H9 (cell line): ENCODE data around the gene PPFIBP2. TPM values are rescaled to one million over a fixed set of nuclear protein-coding genes. Genes with fewer than 3 reads are reported as not detected.

ENCODE experiments used
- DNase-seq: peaks from one replicate; pipeline ENCODE4 v3.0.0-alpha.2; 2017
- H2AFZ ChIP-seq: one replicate; pipeline ENCODE4 v1.6.1; 2013; ENCODE audit warnings: mild to moderate bottlenecking, low read length, control low read depth, moderate library complexity
- H2AK5ac ChIP-seq: 2 replicates; pipeline ENCODE4 v1.6.1; 2013; ENCODE audit warnings: low read length, control low read depth, mixed read lengths; ENCODE audit not compliant: insufficient read length
- H2BK120ac ChIP-seq: one replicate; pipeline ENCODE4 v1.6.1; 2013; ENCODE audit warnings: low read depth, mild to moderate bottlenecking, low read length, control low read depth, inconsistent platforms; ENCODE audit not compliant: poor library complexity, severe bottlenecking
- H2BK12ac ChIP-seq: 2 replicates; pipeline ENCODE4 v1.6.1; 2013; ENCODE audit warnings: low read length, control low read depth, mixed read lengths, low read depth; ENCODE audit not compliant: insufficient read length
- H2BK15ac ChIP-seq: 2 replicates; pipeline ENCODE4 v1.6.1; 2013; ENCODE audit warnings: low read depth, low read length, control low read depth
- H2BK20ac ChIP-seq: one replicate; pipeline ENCODE4 v1.6.1; 2013; ENCODE audit warnings: low read depth, mild to moderate bottlenecking, low read length, control low read depth, inconsistent platforms; ENCODE audit not compliant: poor library complexity, severe bottlenecking
- H2BK5ac ChIP-seq: 2 replicates; pipeline ENCODE4 v1.6.1; 2013; ENCODE audit warnings: low read length, control low read depth, mixed read lengths; ENCODE audit not compliant: insufficient read length
- H3K14ac ChIP-seq: 2 replicates; pipeline ENCODE4 v1.6.1; 2013; ENCODE audit warnings: low read length, control low read depth; ENCODE audit not compliant: insufficient read depth
- H3K18ac ChIP-seq: 2 replicates; pipeline ENCODE4 v1.6.1; 2013; ENCODE audit warnings: low read depth, mild to moderate bottlenecking, mixed read lengths, low read length, control low read depth; ENCODE audit not compliant: insufficient read length
- H3K23ac ChIP-seq: 2 replicates; pipeline ENCODE4 v1.6.1; 2013; ENCODE audit warnings: low read length, control low read depth, mixed read lengths, low read depth; ENCODE audit not compliant: insufficient read length
- H3K23me2 ChIP-seq: 2 replicates; pipeline ENCODE4 v1.6.1; 2013; ENCODE audit warnings: low read depth, mild to moderate bottlenecking, mixed read lengths, low read length, control low read depth; ENCODE audit not compliant: insufficient read length, poor library complexity, severe bottlenecking
- H3K27ac ChIP-seq: 2 replicates; pipeline ENCODE4 v1.5.1; 2013; ENCODE audit warnings: low read length, control low read depth, mixed read lengths, low read depth; ENCODE audit not compliant: insufficient read length
- H3K27me3 ChIP-seq: 2 replicates; pipeline ENCODE4 v1.6.1; 2013; ENCODE audit warnings: low read length, control low read depth, inconsistent platforms; ENCODE audit not compliant: insufficient read depth
- H3K4ac ChIP-seq: 2 replicates; pipeline ENCODE4 v1.6.1; 2013; ENCODE audit warnings: low read depth, mild to moderate bottlenecking, control low read depth, inconsistent platforms, low read length, moderate library complexity
- H3K4me1 ChIP-seq: 2 replicates; pipeline ENCODE4 v1.6.1; 2013; ENCODE audit warnings: low read length, control low read depth, inconsistent platforms; ENCODE audit not compliant: insufficient read depth
- H3K4me2 ChIP-seq: 2 replicates; pipeline ENCODE4 v1.6.1; 2013; ENCODE audit warnings: low read length, control low read depth, mixed read lengths; ENCODE audit not compliant: insufficient read length, insufficient read depth
- H3K56ac ChIP-seq: 2 replicates; pipeline ENCODE4 v1.6.1; 2013; ENCODE audit warnings: low read depth, mild to moderate bottlenecking, mixed read lengths, low read length, control low read depth; ENCODE audit not compliant: insufficient read length
- H3K79me1 ChIP-seq: 2 replicates; pipeline ENCODE4 v1.6.1; 2013; ENCODE audit warnings: low read depth, mild to moderate bottlenecking, moderate library complexity, low read length, control low read depth, inconsistent platforms; ENCODE audit not compliant: insufficient read depth, poor library complexity, severe bottlenecking
- H3K79me2 ChIP-seq: 2 replicates; pipeline ENCODE4 v1.6.1; 2013; ENCODE audit warnings: low read length, control low read depth, inconsistent platforms; ENCODE audit not compliant: insufficient read depth
- H3K9ac ChIP-seq: 2 replicates; pipeline ENCODE4 v1.6.1; 2013; ENCODE audit warnings: low read length, control low read depth, mixed read lengths; ENCODE audit not compliant: insufficient read length; ENCODE audit errors: extremely low read depth
- H3K9me3 ChIP-seq: one replicate; pipeline ENCODE4 v1.6.1; 2013; ENCODE audit warnings: low read depth, low read length, inconsistent platforms; ENCODE audit not compliant: control insufficient read depth
- H3T11ph ChIP-seq: one replicate; pipeline ENCODE4 v1.6.1; 2013; ENCODE audit warnings: mild to moderate bottlenecking, low read length, control low read depth, inconsistent platforms
- H4K20me1 ChIP-seq: one replicate; pipeline ENCODE4 v1.6.1; 2013; ENCODE audit not compliant: control insufficient read depth, insufficient read length, insufficient read depth
- H4K5ac ChIP-seq: 2 replicates; pipeline ENCODE4 v1.6.1; 2013; ENCODE audit warnings: low read depth, mild to moderate bottlenecking, mixed read lengths, low read length, control low read depth; ENCODE audit not compliant: insufficient read length
- H4K8ac ChIP-seq: replicated peaks from 2 replicates; pipeline ENCODE4 v1.6.1; 2013; ENCODE audit warnings: low read length, control low read depth, mixed read lengths, low read depth; ENCODE audit not compliant: insufficient read length
- H4K91ac ChIP-seq: 2 replicates; pipeline ENCODE4 v1.6.1; 2013; ENCODE audit warnings: low read depth, mild to moderate bottlenecking, moderate library complexity, mixed read lengths, low read length, control low read depth; ENCODE audit not compliant: insufficient read length
- H3K27ac Mint-ChIP-seq, 3 experiments: 2 replicates in 2 of 3; 3 replicates in 1 of 3; pipeline ENCODE4 v1.8.0; 2020 to 2021; ENCODE audit warnings: mixed read lengths in 3 of 3, mild to moderate bottlenecking in 1 of 3, moderate library complexity in 1 of 3
- H3K27me3 Mint-ChIP-seq: 2 replicates; pipeline ENCODE4 v1.8.0; 2021; ENCODE audit warnings: low read depth, mild to moderate bottlenecking, moderate library complexity, mixed read lengths
- H3K36me3 Mint-ChIP-seq, 3 experiments: 2 replicates in 2 of 3; 3 replicates in 1 of 3; pipeline ENCODE4 v1.8.0; 2020 to 2021; ENCODE audit warnings: low read depth in 3 of 3, mixed read lengths in 3 of 3; ENCODE audit not compliant: insufficient read depth in 1 of 3
- H3K4me1 Mint-ChIP-seq, 2 experiments: 2 replicates each; pipeline ENCODE4 v1.8.0; 2020; ENCODE audit warnings: mixed read lengths in 2 of 2
- H3K4me3 Mint-ChIP-seq, 2 experiments: 2 replicates in 1 of 2; 3 replicates in 1 of 2; pipeline ENCODE4 v1.8.0; 2020 to 2021; ENCODE audit warnings: mild to moderate bottlenecking in 2 of 2, mixed read lengths in 2 of 2, moderate library complexity in 1 of 2
- H3K9me3 Mint-ChIP-seq, 2 experiments: 2 replicates in 1 of 2; 3 replicates in 1 of 2; pipeline ENCODE4 v1.8.0; 2020; ENCODE audit warnings: mild to moderate bottlenecking in 2 of 2, mixed read lengths in 2 of 2, moderate library complexity in 1 of 2
- CTCF ChIP-seq: fragments of 200-600 bp; sonication (generic); conservative IDR thresholded peaks from 3 replicates; pipeline ENCODE4 v1.8.0; 2021; ENCODE audit warnings: antibody characterized with exemption, mild to moderate bottlenecking
- WGBS: extraction: QIAGEN DNeasy Blood & Tissue Kit; methylation state at CpG from one replicate; pipeline ENCODE4 v1.1.7; 2013; ENCODE audit warnings: missing lambda C conversion rate, low lambda C conversion rate, mixed read lengths; ENCODE audit not compliant: insufficient read length; ENCODE audit errors: extremely low coverage; 5-methylcytosine and 5-hydroxymethylcytosine counted together
- total RNA-seq: library from RNA; stranded (reverse); gene quantifications from 2 replicates; pipeline ENCODE4 v1.2.1, GENCODE V29; 2021

PPFIBP2 gene
- total RNA-seq, 1 experiment from 2014 or later: 8.3 TPM

GRCh38 chr11:7559398-7560283 lies 45.8 kb downstream of the PPFIBP2 start:
- H3K79me2 ChIP-seq: no peaks in the 10 kb centered on the region
- H2AFZ ChIP-seq: no peak overlapping the region
- WGBS: no CpG with 5 or more reads among the region's 4 CpGs
- H2BK120ac ChIP-seq: no peak overlapping the region
- H2BK12ac ChIP-seq: no peak overlapping the region
- no peak overlapping the region for H3K56ac ChIP-seq
- H4K91ac ChIP-seq: no peak overlapping the region
- no peak overlapping the region for H3K4ac ChIP-seq
- no peak overlapping the region for H3K18ac ChIP-seq
- no peak overlapping the region for H3K27ac ChIP-seq
- no peaks in the 10 kb centered on the region for H3K27me3 Mint-ChIP-seq
- no peak overlapping the region for H3K23ac ChIP-seq
- no peak overlapping the region for H3K4me3 Mint-ChIP-seq
- H3K9me3 Mint-ChIP-seq: no peaks in the 10 kb centered on the region
- H3K9ac ChIP-seq: no peak overlapping the region
- no peaks in the 10 kb centered on the region for H3K9me3 ChIP-seq
- no peaks in the 10 kb centered on the region for H4K20me1 ChIP-seq
- no peak overlapping the region for H4K8ac ChIP-seq
- H4K5ac ChIP-seq: no peak overlapping the region
- H3K79me1 ChIP-seq: no peaks in the 10 kb centered on the region
- H2BK20ac ChIP-seq: no peak overlapping the region
- no peaks in the 10 kb centered on the region for H3K23me2 ChIP-seq
- H2AK5ac ChIP-seq: no peak overlapping the region
- peaks cover 8% of the 10 kb centered on the region; the same call in 1 of the 2 replicates for H3K4me1 ChIP-seq
- H3K27me3 ChIP-seq: no peaks in the 10 kb centered on the region
- DNase-seq: no peak
- H2BK15ac ChIP-seq: no peak overlapping the region
- peaks cover 5 to 14% of the 10 kb centered on the region in 2 experiments for H3K4me1 Mint-ChIP-seq
- H3K14ac ChIP-seq: no peak overlapping the region
- no peak for TF ChIP-seq CTCF
- H3K36me3 Mint-ChIP-seq: no peaks in the 10 kb centered on the region; a peak in 1 of 7 replicates
- H3T11ph ChIP-seq: no peak overlapping the region
- no peak overlapping the region for H3K27ac Mint-ChIP-seq
- H3K4me2 ChIP-seq: no peak overlapping the region
- no peak overlapping the region for H2BK5ac ChIP-seq
